ENCODE measurements around the gene CADM2. TPM values are rescaled to one million over a fixed set of nuclear protein-coding genes. Genes with fewer than 3 reads are reported as not detected.

The CADM2 gene
- total RNA-seq, 4 donors from 2014 or later = 9.6 to 16.2 (median 11.5) TPM

GRCh38 chr3:85589145-85589544 is 630.4 kb downstream of the CADM2 start:
- WGBS = 75% methylated on average over 3 of the region's 3 CpGs
- no peaks in the 10 kb centered on the region for H3K27me3 ChIP-seq
- no peak overlapping the region for H3K4me3 ChIP-seq
- no peak overlapping the region for H3K27ac ChIP-seq (replicated peaks in 1 of 4)
- no peaks in the 10 kb centered on the region for H3K4me1 ChIP-seq
- no peaks in the 10 kb centered on the region for H3K9me3 ChIP-seq
- no peak for DNase-seq (ENCODE audit: extremely low spot score)
- H3K36me3 ChIP-seq = no peaks in the 10 kb centered on the region
- TF ChIP-seq POLR2AphosphoS5 (IDR thresholded peaks at IDR 0.05) (no peak), POLR2A (IDR thresholded peaks at IDR 0.05; ENCODE audit: low read depth) (no peak), EP300 (IDR thresholded peaks at IDR 0.05) (no peak), CTCF (IDR thresholded peaks at IDR 0.05) (no peak)
- intact Hi-C loops (cut with DNase I) = no loop called here

- no peak for DNase-seq (ENCODE audit: extremely low spot score)
- intact Hi-C loops (cut with DNase I) = no loop called here
- Histone ChIP-seq H3K27me3 (no peaks in the 10 kb centered on the region), H3K36me3 (no peaks in the 10 kb centered on the region), H3K27ac (replicated peaks in 1 of 4) (no peak overlapping the region), H3K4me1 (no peaks in the 10 kb centered on the region), H3K4me3 (no peak overlapping the region), H3K9me3 (no peaks in the 10 kb centered on the region)
- no peak for TF ChIP-seq CTCF (IDR thresholded peaks at IDR 0.05)
- TF ChIP-seq EP300 (IDR thresholded peaks at IDR 0.05) = no peak
- no peak for TF ChIP-seq POLR2AphosphoS5 (IDR thresholded peaks at IDR 0.05)
- TF ChIP-seq POLR2A (IDR thresholded peaks at IDR 0.05; ENCODE audit: low read depth) = no peak
- 22% methylated on average over 2 of the region's 2 CpGs for WGBS
Observed at GRCh38 chr3:85591451-85591850, 632.7 kb downstream of the CADM2 start.

DNA sequence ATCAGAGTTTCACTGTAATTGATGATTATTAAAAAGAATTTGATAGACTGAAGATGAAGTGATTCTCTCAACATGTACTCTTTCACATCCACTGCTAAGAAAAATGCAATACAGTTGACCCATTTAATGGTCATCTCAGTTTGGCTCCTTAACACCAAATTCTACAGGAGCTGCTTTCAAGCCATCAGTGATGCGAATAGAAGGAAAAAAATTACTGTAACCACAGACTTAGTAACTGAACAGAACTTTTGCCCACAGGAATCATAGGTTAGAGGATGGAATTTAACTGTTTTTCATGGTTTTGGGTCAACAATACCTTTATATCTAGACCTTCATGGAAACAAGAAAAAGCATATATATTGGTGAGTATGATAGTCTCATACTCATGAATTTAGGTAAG is 633.5 kb downstream of the CADM2 start:
- H3K9me3 ChIP-seq = no peaks in the 10 kb centered on the region
- H3K4me3 ChIP-seq = no peak overlapping the region
- WGBS = 71% methylated on average over 1 of the region's 1 CpG
- H3K36me3 ChIP-seq = no peaks in the 10 kb centered on the region
- H3K27me3 ChIP-seq = no peaks in the 10 kb centered on the region
- no peaks in the 10 kb centered on the region for H3K4me1 ChIP-seq
- no peak overlapping the region for H3K27ac ChIP-seq (replicated peaks in 1 of 4)
- intact Hi-C loops (cut with DNase I) = no loop called here
- no peak for TF ChIP-seq CTCF (IDR thresholded peaks at IDR 0.05)
- TF ChIP-seq POLR2A (IDR thresholded peaks at IDR 0.05; ENCODE audit: low read depth) = no peak
- TF ChIP-seq POLR2AphosphoS5 (IDR thresholded peaks at IDR 0.05) = no peak
- TF ChIP-seq EP300 (IDR thresholded peaks at IDR 0.05) = no peak
- DNase-seq (ENCODE audit: extremely low spot score) = no peak

GRCh38 chr3:85594676-85595075 is 635.9 kb downstream of the CADM2 start:
- TF ChIP-seq POLR2AphosphoS5 (IDR thresholded peaks at IDR 0.05) (no peak), POLR2A (IDR thresholded peaks at IDR 0.05; ENCODE audit: low read depth) (no peak), CTCF (IDR thresholded peaks at IDR 0.05) (no peak), EP300 (IDR thresholded peaks at IDR 0.05) (no peak)
- 47% methylated on average over 1 of the region's 1 CpG for WGBS
- Histone ChIP-seq H3K36me3 (no peaks in the 10 kb centered on the region), H3K9me3 (no peaks in the 10 kb centered on the region), H3K27ac (replicated peaks in 1 of 4) (no peak overlapping the region), H3K27me3 (no peaks in the 10 kb centered on the region), H3K4me3 (no peak overlapping the region), H3K4me1 (no peaks in the 10 kb centered on the region)
- no peak for DNase-seq (ENCODE audit: extremely low spot score)
- intact Hi-C loops (cut with DNase I) = no loop called here

GRCh38 chr3:85603378-85603777 is 644.6 kb downstream of the CADM2 start:
- Histone ChIP-seq H3K36me3 (no peaks in the 10 kb centered on the region), H3K9me3 (no peaks in the 10 kb centered on the region), H3K4me1 (no peaks in the 10 kb centered on the region), H3K27ac (replicated peaks in 1 of 4) (no peak overlapping the region), H3K4me3 (no peak overlapping the region), H3K27me3 (no peaks in the 10 kb centered on the region)
- no peak for DNase-seq (ENCODE audit: extremely low spot score)
- WGBS = 63% methylated on average over 1 of the region's 1 CpG
- intact Hi-C loops (cut with DNase I) = no loop called here
- TF ChIP-seq POLR2AphosphoS5 (IDR thresholded peaks at IDR 0.05) (no peak), CTCF (IDR thresholded peaks at IDR 0.05) (no peak), POLR2A (IDR thresholded peaks at IDR 0.05; ENCODE audit: low read depth) (no peak), EP300 (IDR thresholded peaks at IDR 0.05) (no peak)
